Activated naive CD4-positive, alpha-beta T cell (primary cell): Measurements from ENCODE around the gene ESD.

Experiments used
- DNase-seq, 4 experiments: peaks; one replicate each; lab custom pipeline; 2025; lab: John Stamatoyannopoulos, UW

The ESD gene

GRCh38 chr13:46745706-46746105 lies 51.3 kb downstream of the ESD start:
- no peak for DNase-seq

- no peak for DNase-seq
These were observed 51.9 kb downstream of the ESD start for GRCh38 chr13:46745062-46745461.

- no peak for DNase-seq
These were observed 53.8 kb downstream of the ESD start for GRCh38 chr13:46743191-46743590.

- DNase-seq = no peak
These were observed 57.4 kb downstream of the ESD start for GRCh38 chr13:46739447-46740098.

DNA sequence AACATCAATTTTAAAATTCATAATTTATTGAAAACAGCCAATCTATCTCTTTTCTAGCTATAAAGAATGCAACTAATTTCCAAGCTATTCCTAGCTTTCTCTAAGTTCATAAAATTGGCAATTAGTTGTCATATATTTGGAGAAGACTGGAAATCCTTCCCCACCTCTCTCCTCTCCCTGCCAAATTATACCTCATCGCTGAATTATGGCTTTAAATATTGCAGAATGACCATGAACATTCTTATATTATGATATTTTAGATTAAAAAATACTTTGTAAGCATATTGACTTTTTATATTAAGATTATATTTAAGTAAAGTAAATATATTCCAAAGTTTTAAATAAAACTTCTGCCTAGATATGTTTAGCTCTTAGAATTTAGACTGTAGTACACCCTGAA lies 58.2 kb downstream of the ESD start:
- DNase-seq = no peak

GRCh38 chr13:46738055-46738454 lies 58.9 kb downstream of the ESD start:
- DNase-seq = no peak

DNA sequence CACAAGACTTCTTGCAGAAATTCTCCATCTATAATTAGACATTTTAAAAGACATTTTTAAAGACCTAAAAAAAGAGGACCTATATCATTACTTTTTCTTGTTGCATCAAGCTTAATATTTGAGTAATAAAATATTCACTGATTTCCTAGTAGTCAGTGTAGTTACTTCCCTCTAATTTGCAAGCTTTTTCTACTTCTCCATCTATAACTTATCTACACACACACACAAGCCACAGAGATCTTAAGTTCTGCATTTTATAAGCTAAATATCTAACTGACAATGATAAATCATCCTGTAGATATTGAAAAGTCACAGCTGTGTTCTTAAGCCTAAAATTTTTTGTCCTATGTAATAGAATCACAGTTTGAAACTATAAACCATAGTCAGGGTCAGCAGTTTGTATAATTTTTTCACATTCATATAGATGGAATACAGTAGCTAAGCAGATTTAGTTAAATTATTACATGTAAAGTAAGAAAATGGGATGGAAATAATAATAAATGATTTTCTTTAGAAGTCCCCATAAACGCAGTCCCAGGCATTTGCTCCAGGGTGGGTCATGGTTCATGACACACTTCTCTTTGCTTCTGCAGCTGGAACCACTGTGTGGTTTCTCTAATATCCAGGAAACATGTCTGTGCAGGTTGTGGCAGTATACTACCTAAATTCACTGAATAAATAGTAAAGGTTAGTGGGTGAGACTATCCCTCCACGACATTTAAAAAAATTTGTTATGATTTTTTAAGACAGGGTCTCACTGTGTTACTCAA lies 60.2 kb downstream of the ESD start:
- no peak for DNase-seq

DNA sequence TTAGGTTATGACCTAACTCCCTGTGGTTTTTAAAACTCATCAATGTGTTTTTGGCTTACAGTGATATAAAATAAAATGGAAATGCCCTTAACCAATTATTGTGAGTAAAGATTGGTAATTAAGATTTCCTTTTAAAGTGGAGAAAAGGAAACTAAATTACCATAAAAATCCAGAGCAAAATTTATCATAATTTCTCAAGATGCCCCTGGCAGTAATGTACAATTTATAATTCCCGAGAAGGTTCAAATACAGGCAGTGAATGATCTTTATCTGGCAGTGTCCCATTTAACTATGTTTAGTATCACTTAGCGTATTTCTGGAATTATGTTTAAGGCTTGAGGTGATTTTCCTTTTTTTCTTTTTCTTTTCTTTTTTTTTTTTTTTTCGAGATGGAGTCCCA lies 61.5 kb downstream of the ESD start:
- DNase-seq = no peak

- DNase-seq = no peak
These were observed 65.4 kb downstream of the ESD start for GRCh38 chr13:46731535-46731934.

GRCh38 chr13:46728777-46729176 lies 68.2 kb downstream of the ESD start:
- no peak for DNase-seq

GRCh38 chr13:46726347-46726746 lies 70.6 kb downstream of the ESD start:
- DNase-seq = no peak
